HG02642 (cell line): ENCODE measurements around the gene SDK2.

Experiments used
- ATAC-seq: cut with Tn5 transposase; IDR thresholded peaks from one replicate; pipeline ENCODE4 v1.9.1; 2021; ENCODE audit warnings: mild to moderate bottlenecking; ENCODE audit not compliant: unreplicated experiment, poor library complexity

The SDK2 gene, protein sequence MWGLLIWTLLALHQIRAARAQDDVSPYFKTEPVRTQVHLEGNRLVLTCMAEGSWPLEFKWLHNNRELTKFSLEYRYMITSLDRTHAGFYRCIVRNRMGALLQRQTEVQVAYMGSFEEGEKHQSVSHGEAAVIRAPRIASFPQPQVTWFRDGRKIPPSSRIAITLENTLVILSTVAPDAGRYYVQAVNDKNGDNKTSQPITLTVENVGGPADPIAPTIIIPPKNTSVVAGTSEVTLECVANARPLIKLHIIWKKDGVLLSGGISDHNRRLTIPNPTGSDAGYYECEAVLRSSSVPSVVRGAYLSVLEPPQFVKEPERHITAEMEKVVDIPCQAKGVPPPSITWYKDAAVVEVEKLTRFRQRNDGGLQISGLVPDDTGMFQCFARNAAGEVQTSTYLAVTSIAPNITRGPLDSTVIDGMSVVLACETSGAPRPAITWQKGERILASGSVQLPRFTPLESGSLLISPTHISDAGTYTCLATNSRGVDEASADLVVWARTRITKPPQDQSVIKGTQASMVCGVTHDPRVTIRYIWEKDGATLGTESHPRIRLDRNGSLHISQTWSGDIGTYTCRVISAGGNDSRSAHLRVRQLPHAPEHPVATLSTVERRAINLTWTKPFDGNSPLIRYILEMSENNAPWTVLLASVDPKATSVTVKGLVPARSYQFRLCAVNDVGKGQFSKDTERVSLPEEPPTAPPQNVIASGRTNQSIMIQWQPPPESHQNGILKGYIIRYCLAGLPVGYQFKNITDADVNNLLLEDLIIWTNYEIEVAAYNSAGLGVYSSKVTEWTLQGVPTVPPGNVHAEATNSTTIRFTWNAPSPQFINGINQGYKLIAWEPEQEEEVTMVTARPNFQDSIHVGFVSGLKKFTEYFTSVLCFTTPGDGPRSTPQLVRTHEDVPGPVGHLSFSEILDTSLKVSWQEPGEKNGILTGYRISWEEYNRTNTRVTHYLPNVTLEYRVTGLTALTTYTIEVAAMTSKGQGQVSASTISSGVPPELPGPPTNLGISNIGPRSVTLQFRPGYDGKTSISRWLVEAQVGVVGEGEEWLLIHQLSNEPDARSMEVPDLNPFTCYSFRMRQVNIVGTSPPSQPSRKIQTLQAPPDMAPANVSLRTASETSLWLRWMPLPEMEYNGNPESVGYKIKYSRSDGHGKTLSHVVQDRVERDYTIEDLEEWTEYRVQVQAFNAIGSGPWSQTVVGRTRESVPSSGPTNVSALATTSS (N-terminal part only)

GRCh38 chr17:73644145-73645049, at the start of gene SDK2:
TSS of gene SDK2 (minus strand) at chr17:73644445. CDS start at chr17:73644088, 357 bp downstream.
- no peak for ATAC-seq

- no peak for ATAC-seq
These were observed 48.8 kb upstream of the SDK2 start for GRCh38 chr17:73693071-73693470.

- no peak for ATAC-seq
These were observed 47.1 kb upstream of the SDK2 start for GRCh38 chr17:73691321-73691766.

DNA sequence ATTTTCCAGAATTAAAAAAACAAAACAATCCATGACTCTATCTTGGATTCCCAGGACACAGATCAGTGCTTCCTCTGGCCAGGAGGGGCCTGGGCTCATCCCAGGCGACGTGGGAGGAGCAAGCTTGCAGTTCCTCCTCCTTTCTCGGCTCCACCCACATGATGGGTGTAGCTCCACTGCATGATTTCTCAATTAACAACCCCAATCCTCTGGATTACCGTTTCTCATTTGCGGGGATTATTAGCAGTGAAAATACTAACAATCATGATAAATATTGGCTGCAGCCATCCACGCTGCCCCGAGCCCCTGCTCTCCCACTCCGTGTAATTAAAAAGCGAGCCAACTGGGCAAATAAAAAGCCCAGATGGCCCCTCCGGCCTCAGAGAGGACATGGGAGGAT, 46.4 kb upstream of the SDK2 start:
- ATAC-seq, result no peak

GRCh38 chr17:73689596-73690275, 45.5 kb upstream of the SDK2 start:
- no peak for ATAC-seq

- no peak for ATAC-seq
These were observed 42.7 kb upstream of the SDK2 start for GRCh38 chr17:73686961-73687360.

GRCh38 chr17:73686126-73686525, 41.9 kb upstream of the SDK2 start:
- no peak for ATAC-seq

DNA sequence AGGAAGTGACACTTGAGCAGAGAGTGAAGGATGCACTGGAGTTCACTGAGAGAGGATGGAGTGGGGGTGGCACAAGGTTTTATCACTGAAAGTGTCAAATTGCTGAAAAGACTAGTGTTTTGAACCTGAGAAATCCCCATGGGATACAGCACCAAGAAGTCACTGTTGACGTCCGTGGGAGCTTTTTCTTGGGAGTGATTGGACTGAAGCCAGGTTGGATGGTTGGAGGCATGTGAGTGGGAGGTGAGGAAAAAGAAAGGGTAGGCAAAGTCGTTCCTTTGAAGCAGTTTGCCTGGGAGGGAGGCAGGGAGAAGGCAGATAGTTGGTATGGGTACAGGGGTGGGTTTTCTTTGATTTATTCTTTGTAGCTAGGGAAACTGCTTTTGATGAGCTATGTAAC, 39.9 kb upstream of the SDK2 start:
- ATAC-seq, result no peak

GRCh38 chr17:73683771-73684170, 39.5 kb upstream of the SDK2 start:
- ATAC-seq, result no peak

DNA sequence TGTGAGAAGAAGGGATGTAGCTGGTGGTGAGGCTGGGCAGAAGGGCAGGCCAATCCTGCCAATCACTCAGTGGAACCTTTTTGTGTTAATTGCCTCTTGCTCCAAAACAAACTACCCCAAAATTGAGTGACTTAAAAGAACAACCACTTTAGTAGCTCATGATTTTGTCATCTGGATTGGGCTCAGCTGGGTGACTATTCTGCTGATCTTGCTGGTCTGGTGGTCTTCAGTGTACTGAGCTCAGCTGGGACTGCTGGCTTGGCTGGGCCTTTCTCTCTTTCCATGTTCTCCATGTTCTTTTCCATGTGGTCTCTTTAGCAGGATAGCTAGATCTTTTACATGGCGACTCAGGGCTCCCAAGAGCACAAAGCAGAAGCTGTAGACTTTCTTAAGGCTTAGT, 37.7 kb upstream of the SDK2 start:
- ATAC-seq, result no peak

DNA sequence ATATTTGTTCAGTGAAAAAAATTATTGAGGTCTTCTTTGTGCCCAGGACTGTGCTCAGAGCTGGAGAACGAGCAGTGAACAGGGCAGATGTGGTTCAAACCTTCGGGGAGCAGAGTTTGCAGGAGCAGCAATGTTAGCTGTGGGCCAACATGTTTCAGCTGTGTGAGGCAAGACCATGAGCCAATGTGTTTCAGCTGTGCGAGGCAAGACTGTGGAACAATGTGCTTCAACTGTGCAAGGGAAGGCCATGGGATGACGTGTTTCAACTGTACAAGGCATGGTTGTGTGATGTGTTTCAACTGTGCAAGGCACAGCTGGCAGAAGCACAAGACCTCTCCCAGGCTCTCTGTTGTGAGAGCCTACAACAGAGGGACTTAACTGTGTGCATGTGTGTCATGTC, 35.2 kb upstream of the SDK2 start:
- no peak for ATAC-seq

DNA sequence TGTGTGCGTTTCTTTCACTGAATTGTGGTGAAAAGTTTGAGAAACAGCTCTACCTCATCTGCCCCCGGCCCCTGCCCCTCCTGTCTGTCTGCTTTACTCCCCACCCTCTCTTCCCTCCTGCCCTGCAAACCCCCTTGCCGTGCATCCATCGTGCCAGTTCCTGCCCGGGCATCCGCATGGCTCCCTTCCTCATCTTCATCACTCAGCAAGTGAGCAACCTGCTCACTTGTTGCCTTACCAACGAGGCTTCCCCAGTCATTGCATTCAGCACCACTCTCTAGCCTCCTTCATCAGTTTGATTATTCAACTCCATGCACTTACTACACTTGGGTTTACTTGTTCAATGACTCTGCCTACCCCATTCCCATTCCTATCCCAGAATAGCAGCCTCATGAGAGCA, 34.8 kb upstream of the SDK2 start:
- no peak for ATAC-seq

DNA sequence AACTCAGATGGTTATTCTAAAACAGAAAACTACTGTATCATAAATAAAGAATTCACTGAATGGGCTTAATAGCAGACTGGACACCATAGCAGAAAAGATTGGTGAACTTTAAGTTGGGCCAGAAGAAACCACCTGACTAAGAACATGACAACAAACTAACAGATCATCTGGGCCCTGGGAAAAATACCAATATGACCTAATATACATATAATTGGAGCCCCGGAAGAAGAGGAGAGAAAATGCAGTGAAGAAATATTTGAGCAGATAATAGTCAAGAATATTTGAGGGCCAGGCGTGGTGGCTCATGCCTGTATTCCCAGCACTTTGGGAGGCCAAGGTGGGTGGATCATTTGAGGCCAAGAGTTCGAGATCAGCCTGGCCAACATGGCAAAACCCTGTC, 25.5 kb upstream of the SDK2 start:
- ATAC-seq, result no peak

DNA sequence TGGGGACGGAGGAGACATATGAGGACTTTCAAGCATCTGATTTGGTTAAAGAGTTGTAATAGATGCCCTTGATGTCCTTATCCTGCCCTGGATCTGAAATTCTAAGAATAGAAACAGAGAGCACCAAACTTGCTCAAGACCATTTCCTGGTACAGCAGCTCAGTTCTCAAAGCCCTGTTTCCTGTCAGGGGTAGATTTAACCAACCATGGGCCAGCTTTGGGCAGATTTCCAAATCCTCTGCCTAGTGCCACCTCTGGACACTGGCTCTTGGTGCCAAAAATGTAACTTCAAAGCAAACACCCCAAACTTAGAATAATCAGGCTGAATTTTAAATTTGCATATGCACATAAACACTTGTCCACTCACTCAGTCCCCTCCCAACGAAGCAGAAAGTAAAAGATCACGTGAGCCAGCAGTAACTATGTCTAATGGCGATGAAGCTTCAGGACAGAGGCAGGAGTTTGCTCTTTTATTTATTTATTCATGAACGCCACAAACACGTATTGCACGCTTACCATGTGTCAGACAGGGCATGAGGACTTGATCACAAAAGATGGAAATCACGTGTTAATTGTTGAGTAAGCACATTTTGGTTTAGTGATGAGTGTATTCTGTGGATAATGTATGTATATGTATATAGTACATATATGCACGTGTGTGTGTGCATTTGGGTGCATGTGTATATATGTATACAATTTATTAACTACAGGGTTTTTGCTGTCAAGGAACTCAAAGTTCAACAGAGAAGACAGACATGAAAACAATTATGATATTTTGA, 23.1 kb upstream of the SDK2 start:
- ATAC-seq, result no peak

DNA sequence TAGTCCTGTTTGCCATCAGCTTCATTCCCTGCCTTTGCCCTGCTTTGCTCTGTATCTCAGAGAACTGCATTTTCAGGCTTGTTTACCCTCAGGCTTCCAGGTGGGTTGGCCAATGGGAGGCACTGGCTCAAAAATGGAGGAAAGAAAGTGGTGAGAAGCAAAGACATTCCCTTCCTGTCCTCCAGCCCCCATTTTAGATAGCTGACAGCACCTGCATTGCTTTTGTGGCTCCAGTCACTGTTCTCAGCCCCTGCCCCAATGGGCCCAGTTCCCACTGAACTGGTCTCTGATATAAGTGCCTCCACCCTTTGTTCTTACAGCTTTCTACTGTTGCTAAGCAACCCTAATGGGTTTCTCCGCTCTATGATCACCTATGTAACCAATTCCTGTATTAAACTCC, 19.4 kb upstream of the SDK2 start:
- no peak for ATAC-seq

GRCh38 chr17:73660366-73660765, 16.1 kb upstream of the SDK2 start:
- ATAC-seq, result no peak

- ATAC-seq, result no peak
These were observed 14.7 kb upstream of the SDK2 start for GRCh38 chr17:73658821-73659515.
